DND-41 (cell line): ENCODE measurements around the gene LURAP1L.

Experiments used
- CTCF ChIP-seq: IDR thresholded peaks from 2 replicates; pipeline ENCODE4 v1.5.1; 2012; ENCODE audit warnings: borderline replicate concordance, low read length, moderate library complexity, mild to moderate bottlenecking; ENCODE audit not compliant: poor library complexity, severe bottlenecking; ENCODE audit errors: extremely low read depth
- EZH2 ChIP-seq: IDR thresholded peaks from 3 replicates; pipeline ENCODE4 v1.6.1; 2012; ENCODE audit warnings: borderline replicate concordance, low read depth, mild to moderate bottlenecking, moderate library complexity, low read length, inconsistent platforms; ENCODE audit not compliant: severe bottlenecking

GRCh38 chr9:12735665-12736064 is 39.2 kb upstream of the LURAP1L start:
- TF ChIP-seq CTCF (no peak), EZH2 (no peak)
